ENCODE results near the gene NCOA7.

- TF ChIP-seq CTCF (IDR thresholded peaks at IDR 0.05) (no peak), TCF7L2 (IDR thresholded peaks at IDR 0.05; ENCODE audit: low read depth, low read length) (no peak)
Measured at GRCh38 chr6:125819535-125820326, 29.0 kb downstream of the NCOA7 start.

Measured in Panc1 (cell line).